Peyer's patch (tissue), 4 donors: ENCODE measurements around the gene ATP6AP2. TPM values are rescaled to one million over a fixed set of nuclear protein-coding genes. Genes with fewer than 3 reads are reported as not detected.

Source experiments
- DNase-seq, 3 donors: peaks; one replicate each; pipeline ENCODE4 v3.0.0-alpha.2; 2017 to 2019
- H3K27ac ChIP-seq, 4 donors: fragments of 200-600 bp; sonication (generic); one replicate each; pipeline ENCODE4 v1.5.1; 2016 to 2019
- H3K27me3 ChIP-seq, 2 donors: fragments of 200-600 bp; sonication (generic); one replicate each; pipeline ENCODE4 v1.5.1; 2019
- H3K36me3 ChIP-seq, 3 donors: fragments of 200-600 bp; sonication (generic); one replicate each; pipeline ENCODE4 v1.5.1; 2016 to 2019
- H3K4me1 ChIP-seq, 4 donors: fragments of 200-600 bp; sonication (generic); one replicate each; pipeline ENCODE4 v1.5.1; 2016 to 2019
- H3K4me3 ChIP-seq, 4 donors: fragments of 200-600 bp; sonication (generic); 1 replicate in 3 of 4; 2 replicates in 1 of 4; pipeline ENCODE4 v1.5.1; 2016 to 2019; ENCODE audit warnings: mild to moderate bottlenecking in 1 of 4
- H3K9me3 ChIP-seq, 4 donors: fragments of 200-600 bp; sonication (generic); one replicate each; pipeline ENCODE4 v1.5.1; 2016 to 2019; ENCODE audit warnings: mild to moderate bottlenecking in 1 of 4
- POLR2A ChIP-seq, 2 donors: fragments of 450-650 bp; IDR thresholded peaks; one replicate each; pipeline ENCODE4 v1.5.1; 2017; ENCODE audit warnings: antibody characterized with exemption in 2 of 2, mild to moderate bottlenecking in 2 of 2, moderate library complexity in 2 of 2
- small RNA-seq, 2 donors: library from RNA; depleted of rRNA; stranded (forward); fragments of <200 nt; gene quantifications; one replicate each; pipeline ENCODE3, GENCODE V24; 2016
- total RNA-seq, 4 donors: library from RNA; depleted of rRNA; stranded (reverse); fragments of >200 nt; gene quantifications; one replicate each; pipeline ENCODE4 v1.1.0, GENCODE V29; 2016
- TF ChIP-seq, protein P1 (sequence below), 6 experiments: fragments of 450-650 bp in 4 of 6; fragments of 200-600 bp in 2 of 6; sonication (generic) in 1 of 6; IDR thresholded peaks; one replicate each; pipeline ENCODE4 v1.5.1; 2017 to 2019; ENCODE audit warnings: antibody characterized with exemption in 6 of 6, mild to moderate bottlenecking in 3 of 6, moderate library complexity in 1 of 6

The ATP6AP2 gene
- total RNA-seq, 4 donors from 2014 or later = 11.6 to 76.0 (median 50.8) TPM

DNA sequence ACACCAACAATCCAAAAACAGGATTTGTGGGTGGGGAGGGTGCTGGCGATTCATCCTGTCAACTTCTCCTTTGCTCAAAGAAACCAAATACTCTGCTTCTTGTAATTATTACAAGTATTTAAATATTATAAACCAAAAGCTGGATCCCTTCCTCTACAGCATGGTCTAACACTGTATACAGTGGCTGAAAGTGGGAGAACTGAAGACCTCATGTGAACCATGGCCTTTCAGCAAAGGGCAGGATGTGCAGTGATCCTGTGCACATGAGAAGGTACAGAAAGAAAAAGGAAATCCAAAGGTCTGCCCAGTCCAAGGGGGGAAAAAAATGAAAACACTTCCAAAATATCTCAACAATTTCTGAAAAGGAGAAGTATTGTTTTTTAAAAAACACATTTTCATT is 71.9 kb downstream of the ATP6AP2 start:
- Histone ChIP-seq H3K27me3 (no peaks in the 10 kb centered on the region), H3K27ac (no peak overlapping the region), H3K36me3 (peaks cover 0 to 15% (median 0%) of the 10 kb centered on the region in 3 donors), H3K4me1 (no peaks in the 10 kb centered on the region), H3K9me3 (no peaks in the 10 kb centered on the region), H3K4me3 (no peak overlapping the region)
- TF ChIP-seq, protein P1, sequence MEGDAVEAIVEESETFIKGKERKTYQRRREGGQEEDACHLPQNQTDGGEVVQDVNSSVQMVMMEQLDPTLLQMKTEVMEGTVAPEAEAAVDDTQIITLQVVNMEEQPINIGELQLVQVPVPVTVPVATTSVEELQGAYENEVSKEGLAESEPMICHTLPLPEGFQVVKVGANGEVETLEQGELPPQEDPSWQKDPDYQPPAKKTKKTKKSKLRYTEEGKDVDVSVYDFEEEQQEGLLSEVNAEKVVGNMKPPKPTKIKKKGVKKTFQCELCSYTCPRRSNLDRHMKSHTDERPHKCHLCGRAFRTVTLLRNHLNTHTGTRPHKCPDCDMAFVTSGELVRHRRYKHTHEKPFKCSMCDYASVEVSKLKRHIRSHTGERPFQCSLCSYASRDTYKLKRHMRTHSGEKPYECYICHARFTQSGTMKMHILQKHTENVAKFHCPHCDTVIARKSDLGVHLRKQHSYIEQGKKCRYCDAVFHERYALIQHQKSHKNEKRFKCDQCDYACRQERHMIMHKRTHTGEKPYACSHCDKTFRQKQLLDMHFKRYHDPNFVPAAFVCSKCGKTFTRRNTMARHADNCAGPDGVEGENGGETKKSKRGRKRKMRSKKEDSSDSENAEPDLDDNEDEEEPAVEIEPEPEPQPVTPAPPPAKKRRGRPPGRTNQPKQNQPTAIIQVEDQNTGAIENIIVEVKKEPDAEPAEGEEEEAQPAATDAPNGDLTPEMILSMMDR (IDR thresholded peaks at IDR 0.05) = no peak
- TF ChIP-seq POLR2A (IDR thresholded peaks at IDR 0.05) = no peak
- no peak for DNase-seq

DNA sequence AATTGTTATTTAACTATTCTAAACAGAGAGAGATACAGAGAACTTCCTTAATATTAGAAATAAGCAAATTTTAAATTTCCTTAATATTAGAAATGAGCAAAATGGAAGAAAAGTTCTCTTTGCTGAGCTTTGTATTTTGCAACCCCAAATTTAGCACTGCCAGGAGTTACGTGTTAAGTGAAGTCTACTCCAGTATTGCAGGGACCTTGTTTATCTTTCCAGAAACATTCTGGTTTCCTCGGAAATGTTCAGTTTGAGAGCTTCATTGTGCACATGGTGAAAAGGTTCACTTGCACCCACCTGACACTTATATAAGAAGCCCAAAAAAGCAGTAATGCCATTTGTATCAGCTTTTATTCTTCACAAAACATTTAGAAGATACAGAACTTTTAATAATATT is 72.8 kb downstream of the ATP6AP2 start:
- no peak for DNase-seq
- Histone ChIP-seq H3K4me1 (no peaks in the 10 kb centered on the region), H3K9me3 (no peaks in the 10 kb centered on the region), H3K27ac (no peak overlapping the region), H3K4me3 (no peak overlapping the region), H3K27me3 (no peaks in the 10 kb centered on the region), H3K36me3 (peaks cover 0 to 20% (median 0%) of the 10 kb centered on the region in 3 donors)
- TF ChIP-seq, protein P1 (IDR thresholded peaks at IDR 0.05) = no peak
- no peak for TF ChIP-seq POLR2A (IDR thresholded peaks at IDR 0.05)

Small RNA genes within 50 kb of the gene (small RNA-seq; reads per million reads assigned to genes)
- 0 reads per million in 2 donors for gene RNU7-164P

Other genes starting within 250 kb of the ATP6AP2 start
- not detected for gene MPC1L, start 42.5 kb downstream of the ATP6AP2 start, total RNA-seq
- gene CXorf38, start 66.6 kb downstream of the ATP6AP2 start, total RNA-seq = 10 to 100 TPM; 11.4 to 41.3 (median 22.5) TPM
- 10 to 100 TPM; 33.8 to 98.1 (median 83.2) TPM for gene MED14, start 154.6 kb downstream of the ATP6AP2 start, total RNA-seq